WERI-Rb-1 (cell line): ENCODE measurements around the gene C11orf52.

Experiments used
- DNase-seq: peaks from one replicate; pipeline ENCODE4 v3.0.0-alpha.2; 2020
- H3K27ac ChIP-seq: fragments of 250-450 bp; sonication (Bioruptor Pico); 2 replicates; pipeline ENCODE4 v1.5.1; 2020; ENCODE audit warnings: mild to moderate bottlenecking, moderate library complexity
- H3K27me3 ChIP-seq: fragments of 250-450 bp; sonication (Bioruptor Pico); 2 replicates; pipeline ENCODE4 v1.5.1; 2021; ENCODE audit warnings: mild to moderate bottlenecking, low read depth, moderate library complexity; ENCODE audit not compliant: insufficient read depth, severe bottlenecking
- H3K36me3 ChIP-seq: fragments of 250-450 bp; sonication (Bioruptor Pico); 2 replicates; pipeline ENCODE4 v1.5.1; 2020; ENCODE audit warnings: mild to moderate bottlenecking, moderate library complexity
- H3K4me3 ChIP-seq: 2 replicates; pipeline ENCODE4 v1.5.1; 2011; ENCODE audit warnings: low read depth, mild to moderate bottlenecking, control low read depth, low read length
- H3K9me3 ChIP-seq: fragments of 250-450 bp; sonication (Bioruptor Pico); 2 replicates; pipeline ENCODE4 v1.5.1; 2021; ENCODE audit warnings: mild to moderate bottlenecking, moderate library complexity; ENCODE audit not compliant: severe bottlenecking
- CTCF ChIP-seq: IDR thresholded peaks from 2 replicates; pipeline ENCODE4 v1.5.1; 2011; ENCODE audit warnings: low read depth, mild to moderate bottlenecking, control low read depth, inconsistent platforms, low read length

C11orf52 gene

GRCh38 chr11:111974446-111974845 lies 55.7 kb downstream of the C11orf52 start:
- DNase-seq: no peak
- no peak for TF ChIP-seq CTCF
- Histone ChIP-seq H3K4me3 (no peak overlapping the region), H3K27ac (no peak overlapping the region), H3K9me3 (no peaks in the 10 kb centered on the region), H3K27me3 (no peaks in the 10 kb centered on the region), H3K36me3 (peaks cover 50% of the 10 kb centered on the region)

GRCh38 chr11:111975076-111975806 lies 56.5 kb downstream of the C11orf52 start:
- H3K4me3 ChIP-seq: no peak overlapping the region
- peaks cover 44% of the 10 kb centered on the region for H3K36me3 ChIP-seq
- H3K9me3 ChIP-seq: no peaks in the 10 kb centered on the region
- DNase-seq: no peak
- H3K27me3 ChIP-seq: no peaks in the 10 kb centered on the region
- TF ChIP-seq CTCF: peak; percentile 10; the same call in 1 of the 2 replicates
- no peak overlapping the region for H3K27ac ChIP-seq

GRCh38 chr11:111976119-111976766 lies 57.5 kb downstream of the C11orf52 start:
- Histone ChIP-seq H3K27ac (no peak overlapping the region), H3K9me3 (no peaks in the 10 kb centered on the region), H3K27me3 (no peaks in the 10 kb centered on the region), H3K4me3 (no peak overlapping the region), H3K36me3 (peaks cover 40% of the 10 kb centered on the region)
- no peak for TF ChIP-seq CTCF
- DNase-seq: no peak
